Stimulated activated CD4-positive, alpha-beta T cell treated with anti-CD3 and anti-CD28 coated beads, TNF-alpha, amount 100 ng/mL, for 48 hours (primary cell): Measurements from ENCODE around the gene MBOAT2.
"Not testable (repeated sequence)": the region's sequence is repeated elsewhere in the genome, so short reads cannot be mapped to it uniquely, and the experiment has no call there.

Experiments
- DNase-seq, 3 donors: peaks; one replicate each; pipeline ENCODE4 v3.0.0-alpha.2; 2020; ENCODE audit warnings: low read depth in 3 of 3

The MBOAT2 gene

DNA sequence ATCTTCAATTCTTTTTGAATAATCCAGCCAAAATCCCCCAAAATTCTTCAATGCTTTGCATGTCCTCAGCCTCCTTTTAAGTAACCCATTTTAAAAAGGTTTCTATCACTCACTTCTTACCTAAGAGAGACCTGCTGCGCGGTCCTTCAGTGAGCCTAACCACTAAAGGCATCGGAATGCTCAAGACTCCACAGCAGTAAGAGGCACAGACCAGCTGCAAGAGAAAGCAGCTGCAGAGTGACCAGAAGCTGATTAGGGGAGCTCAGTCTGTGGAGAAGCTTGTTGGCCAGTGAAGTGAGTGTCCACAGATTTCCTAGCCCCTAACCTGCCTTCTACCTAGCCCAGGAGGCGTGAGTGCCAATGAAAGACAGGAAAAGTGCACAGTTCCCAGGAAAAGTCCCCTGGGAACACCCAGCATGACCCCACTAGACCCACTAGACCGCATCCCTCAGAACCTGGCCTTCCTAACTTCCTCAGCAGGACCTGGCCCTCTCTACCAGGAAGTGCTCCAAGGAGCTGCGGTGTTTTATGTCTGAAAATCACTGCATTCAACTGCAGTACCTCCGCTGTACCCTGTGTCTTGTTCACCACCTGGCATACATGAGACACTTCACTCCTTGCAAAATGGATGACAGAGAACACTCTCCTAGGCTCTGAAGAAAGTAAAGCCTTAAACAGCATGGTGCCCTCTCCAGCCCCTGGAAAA is 10.1 kb downstream of the MBOAT2 start:
- no peak for DNase-seq

GRCh38 chr2:8992643-8993042 is 10.8 kb downstream of the MBOAT2 start:
- no peak for DNase-seq

DNA sequence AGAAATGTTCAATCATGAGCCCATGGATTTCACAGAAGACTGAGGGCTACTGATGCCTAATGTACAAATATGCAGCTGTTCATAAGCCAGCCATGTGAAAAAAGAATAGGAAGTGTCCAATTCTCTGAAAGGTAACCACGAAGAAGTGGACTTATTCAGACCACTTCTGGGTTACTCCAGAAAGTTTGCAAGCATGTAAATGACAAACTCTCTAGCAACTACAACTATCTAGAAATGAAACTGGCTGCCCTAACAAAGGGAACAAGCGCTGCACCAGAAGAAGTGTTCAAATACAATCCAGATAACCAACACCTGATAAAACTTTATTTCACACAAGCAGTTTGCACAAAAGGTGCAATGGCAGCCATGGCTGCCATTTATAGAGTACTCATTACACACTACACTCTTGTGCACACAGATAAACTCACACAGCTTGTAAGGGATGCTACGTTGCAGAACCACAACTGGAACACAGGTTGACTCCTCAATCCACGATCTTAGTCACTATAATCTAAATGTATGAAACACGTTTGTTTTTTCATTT is 13.9 kb downstream of the MBOAT2 start:
- no peak for DNase-seq

- DNase-seq = no peak
Observed at GRCh38 chr2:8987410-8987809, 16.1 kb downstream of the MBOAT2 start.

DNA sequence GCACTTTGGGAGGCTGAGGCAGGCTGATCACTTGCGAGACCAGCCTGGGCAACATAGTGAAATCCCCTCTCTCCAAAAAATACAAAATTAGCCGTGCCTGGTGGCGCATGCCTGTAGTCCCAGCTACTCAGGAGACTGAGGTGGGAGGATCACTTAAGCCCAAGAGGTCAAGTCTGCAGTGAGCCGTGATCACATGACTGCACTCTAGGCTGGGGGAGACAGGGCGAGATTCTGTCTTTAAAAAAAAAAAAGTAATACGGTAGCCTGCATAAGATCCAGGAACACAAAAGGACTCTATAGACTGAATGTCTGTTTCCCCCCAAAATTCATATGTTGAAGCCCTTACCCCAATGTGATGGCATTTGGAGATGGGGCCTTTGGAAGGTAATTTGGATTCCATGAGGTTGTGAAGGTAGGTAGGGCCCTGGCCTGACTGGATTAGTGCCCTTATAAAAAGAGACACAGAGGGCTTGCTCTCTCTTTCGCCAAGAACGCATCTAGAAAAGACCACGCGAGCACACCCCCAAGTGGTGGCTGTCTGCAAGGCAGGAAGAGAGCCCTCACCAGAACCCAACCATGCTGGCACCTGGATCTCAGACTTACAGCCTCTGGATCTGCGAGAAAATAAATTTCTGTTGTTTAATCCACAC is 17.0 kb downstream of the MBOAT2 start:
- no peak for DNase-seq

GRCh38 chr2:8985561-8986326 is 17.7 kb downstream of the MBOAT2 start:
- no peak for DNase-seq

- DNase-seq = no peak
Observed at GRCh38 chr2:8984855-8985254, 18.6 kb downstream of the MBOAT2 start.

DNA sequence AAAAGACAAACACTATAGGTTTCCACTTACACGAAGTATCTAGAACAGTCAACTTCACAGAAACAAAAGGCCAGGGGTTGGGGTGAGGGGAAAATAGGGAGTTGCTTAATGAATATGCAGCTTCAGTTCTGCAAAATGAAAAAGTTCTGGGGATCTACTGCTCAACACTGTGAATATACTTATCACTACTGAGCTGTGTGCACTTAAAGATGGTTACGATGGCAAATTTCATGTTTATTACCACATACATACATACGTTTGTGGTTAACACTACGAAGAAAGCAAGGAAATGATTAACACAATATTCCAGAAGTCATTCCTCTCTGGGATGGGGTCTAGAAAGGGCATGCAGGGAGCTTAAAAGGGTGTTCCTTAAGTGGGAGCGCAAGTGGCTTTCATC is 19.3 kb downstream of the MBOAT2 start:
- DNase-seq = no peak

DNA sequence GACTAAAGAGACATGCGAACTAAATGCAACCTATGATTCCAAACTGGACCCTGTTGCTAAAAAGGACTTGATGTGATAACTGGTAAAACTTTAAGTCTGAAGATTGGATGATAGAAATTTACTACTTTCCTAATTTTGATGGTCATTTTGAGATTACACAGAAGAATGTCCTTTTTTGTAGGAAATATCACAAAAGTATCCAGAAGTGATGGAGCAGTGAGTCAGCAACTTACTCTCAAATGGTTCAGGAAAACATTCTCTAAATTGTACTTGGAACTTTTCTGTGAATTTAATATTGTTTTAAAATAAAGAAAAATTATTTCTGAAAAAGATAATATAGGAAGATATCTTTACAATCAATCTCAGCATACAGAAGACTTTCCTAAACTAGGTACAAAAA is 19.9 kb downstream of the MBOAT2 start:
- no peak for DNase-seq

DNA sequence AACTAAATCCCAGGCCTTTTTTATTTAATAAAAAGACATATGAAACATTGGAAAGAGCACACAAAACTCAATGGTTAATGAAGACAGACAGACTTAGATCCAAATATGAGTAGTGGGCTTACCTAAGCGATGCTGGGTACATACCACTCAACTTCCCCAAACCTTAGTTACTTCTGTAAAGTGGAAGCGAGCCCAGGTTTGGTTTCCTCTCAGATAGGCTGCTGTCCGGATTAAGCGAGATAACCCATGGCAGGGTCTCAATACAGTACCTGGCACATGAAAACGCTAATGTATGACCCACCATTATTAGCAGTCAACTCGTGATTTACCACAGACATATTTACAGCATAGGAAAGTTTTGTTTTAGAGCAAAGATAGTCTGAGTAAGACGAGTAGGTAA is 21.6 kb downstream of the MBOAT2 start:
- no peak for DNase-seq

- DNase-seq = no peak
Observed at GRCh38 chr2:8980096-8980495, 23.4 kb downstream of the MBOAT2 start.

DNA sequence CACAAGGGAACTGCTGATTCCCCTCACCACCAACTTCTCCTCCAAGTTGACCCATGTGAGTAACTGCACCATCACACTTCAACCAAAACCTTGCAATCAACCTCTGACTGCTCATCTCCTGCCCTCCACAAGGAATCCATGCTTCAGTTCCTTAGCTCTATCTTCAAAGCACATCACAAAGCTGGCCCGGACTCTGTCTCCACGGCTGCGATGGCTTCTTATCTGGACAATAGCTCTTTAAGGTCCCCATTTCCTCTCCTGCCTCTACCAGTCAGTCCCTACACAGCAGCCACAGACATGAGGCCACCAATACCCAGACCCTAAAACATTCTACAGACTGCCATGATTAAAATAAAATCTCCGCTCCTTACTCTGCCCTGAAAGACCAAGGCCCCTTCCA is 25.7 kb downstream of the MBOAT2 start:
- DNase-seq = no peak

- no peak for DNase-seq
Observed at GRCh38 chr2:8976442-8977259, 26.8 kb downstream of the MBOAT2 start.

GRCh38 chr2:8974016-8974415 is 29.5 kb downstream of the MBOAT2 start:
- no peak for DNase-seq

GRCh38 chr2:8973017-8973416 is 30.5 kb downstream of the MBOAT2 start:
- not testable (repeated sequence) for DNase-seq

DNA sequence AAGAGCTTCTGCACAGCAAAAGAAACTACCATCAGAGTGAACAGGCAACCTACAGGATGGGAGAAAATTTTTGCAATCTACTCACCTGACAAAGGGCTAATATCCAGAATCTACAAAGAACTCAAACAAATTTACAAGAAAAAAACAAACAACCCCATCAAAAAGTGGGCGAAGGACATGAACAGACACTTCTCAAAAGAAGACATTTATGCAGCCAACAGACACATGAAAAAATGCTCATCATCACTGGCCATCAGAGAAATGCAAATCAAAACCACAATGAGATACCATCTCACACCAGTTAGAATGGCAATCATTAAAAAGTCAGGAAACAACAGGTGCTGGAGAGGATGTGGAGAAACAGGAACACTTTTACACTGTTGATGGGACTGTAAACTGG is 30.9 kb downstream of the MBOAT2 start:
- DNase-seq = not testable (repeated sequence)

- DNase-seq = not testable (repeated sequence)
Observed at GRCh38 chr2:8969348-8969747, 34.1 kb downstream of the MBOAT2 start.

- no peak for DNase-seq
Observed at GRCh38 chr2:8966123-8966908, 37.2 kb downstream of the MBOAT2 start.

DNA sequence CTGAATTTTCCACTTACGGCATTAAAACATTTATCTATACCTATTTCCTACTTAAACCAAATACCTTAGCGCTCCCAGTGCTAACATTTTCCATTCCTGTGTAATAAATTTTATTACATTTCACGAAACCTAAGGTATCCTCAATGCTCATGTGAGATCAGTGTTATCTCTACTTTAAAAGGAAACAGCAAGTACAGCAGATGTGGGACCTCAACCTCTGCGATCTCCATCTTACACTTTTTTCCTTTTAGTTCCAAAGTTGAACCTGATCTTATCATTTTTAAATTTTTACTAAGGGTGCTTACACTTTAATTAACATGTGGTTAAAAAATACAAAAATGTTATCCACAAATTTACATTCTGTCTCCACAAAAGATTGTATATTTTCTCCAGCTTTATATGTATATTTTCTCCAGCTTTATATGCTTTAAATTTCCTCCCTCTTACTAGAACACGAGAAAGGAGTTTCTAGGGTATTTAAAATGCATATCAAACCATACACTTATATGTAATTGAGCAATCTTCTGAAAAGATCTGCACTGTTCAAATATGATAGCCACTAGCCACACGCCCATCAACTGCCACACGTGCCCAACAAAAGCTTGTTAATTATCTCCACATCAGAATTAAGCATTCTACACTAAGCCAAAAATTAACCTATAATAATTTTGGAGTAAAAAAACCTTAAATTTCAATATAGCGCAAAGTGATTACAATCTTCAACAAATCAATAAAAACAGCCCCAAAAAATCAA is 38.1 kb downstream of the MBOAT2 start:
- DNase-seq = no peak

DNA sequence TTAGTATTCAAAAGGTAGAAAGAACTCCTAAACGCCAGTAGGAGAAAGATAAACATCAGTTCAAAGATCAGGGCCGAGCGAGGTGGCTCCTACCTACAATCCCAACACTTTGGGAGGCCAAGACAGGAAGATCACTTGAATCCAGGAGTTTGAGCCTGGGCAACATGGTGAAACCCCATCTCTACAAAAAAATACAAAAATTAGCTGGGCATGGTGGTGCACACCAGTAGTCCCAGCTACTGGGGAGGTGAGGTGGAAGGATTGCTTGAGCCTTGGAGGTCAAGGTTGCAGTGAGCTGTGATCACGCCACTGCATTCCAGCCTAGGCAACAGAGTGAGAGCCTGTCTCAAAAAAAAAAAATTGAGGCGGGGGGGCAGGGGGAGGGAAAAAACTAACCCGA is 40.6 kb downstream of the MBOAT2 start:
- no peak for DNase-seq
